K562 (cell line): ENCODE data around the gene CLN5. TPM values are rescaled to one million over a fixed set of nuclear protein-coding genes. Genes with fewer than 3 reads are reported as not detected.

Experiments
- ATAC-seq: fragments of 200-7000 bp; cut with Tn5 transposase; 3 replicates; pipeline ENCODE4 v1.9.1; 2020; ENCODE audit warnings: moderate library complexity
- BruUV-seq: library from RNA; stranded (reverse); fragments of 400-500 nt; replicated peaks from 2 replicates; lab custom pipeline; 2021; lab: Mats Ljungman, UMichigan
- CTCF ChIA-PET: fragments of 300-600 bp; formaldehyde crosslinking; extraction: SDS; loops from one replicate; lab custom pipeline; 2021; ENCODE audit warnings: low intra/inter-chr PET ratio; lab: Yijun Ruan, JAX
- POLR2A ChIA-PET: fragments of 300-600, 350-650 bp; sonication (Branson Sonifier 250); formaldehyde crosslinking; extraction: SDS; loops from one replicate; lab custom pipeline; 2021; ENCODE audit warnings: antibody characterized with exemption, inconsistent platforms; lab: Yijun Ruan, JAX
- DNase-seq, 4 experiments: peaks; one replicate each; pipeline versions ENCODE4 v3.0.0 to v3.0.0-alpha.2; 2011 to 2018; ENCODE audit warnings: low spot score in 3 of 4, mixed read lengths in 3 of 4; ENCODE audit errors: extremely low read depth in 1 of 4
- FAIRE-seq: peaks from 2 replicates; lab custom pipeline; 2011; peaks lifted over from hg19 to GRCh38; lab: Jason Lieb, UNC
- H2AFZ ChIP-seq: 2 replicates; pipeline ENCODE4 v1.6.0; 2011; ENCODE audit warnings: low read depth, low read length, control low read depth, inconsistent platforms
- H3K27ac ChIP-seq: fragments of 200-600 bp; 3 replicates; pipeline ENCODE4 v1.8.0; 2011; ENCODE audit warnings: low read depth, mild to moderate bottlenecking, control low read depth, inconsistent platforms, low read length, moderate library complexity, mixed read lengths; ENCODE audit errors: extremely low read depth
- H3K27me3 ChIP-seq, 2 experiments: fragments of 300-600 bp in 1 of 2; 2 replicates in 1 of 2; 3 replicates in 1 of 2; pipeline versions ENCODE4 v1.6.0 to v1.8.0; 2011; ENCODE audit warnings: inconsistent platforms in 2 of 2, low read length in 2 of 2, mild to moderate bottlenecking in 1 of 2, mixed read lengths in 1 of 2, moderate library complexity in 1 of 2; ENCODE audit not compliant: control insufficient read depth in 2 of 2, insufficient read depth in 2 of 2
- H3K36me3 ChIP-seq: fragments of 300-600 bp; 3 replicates; pipeline ENCODE4 v1.8.0; 2011; ENCODE audit warnings: mild to moderate bottlenecking, low read length, inconsistent platforms; ENCODE audit not compliant: control insufficient read depth, insufficient read depth
- H3K4me1 ChIP-seq, 2 experiments: fragments of 200-600 bp in 1 of 2; replicated peaks in 1 of 2; 2 replicates in 1 of 2; 3 replicates in 1 of 2; pipeline versions ENCODE4 v1.5.1 to v1.8.0; 2011; ENCODE audit warnings: inconsistent platforms in 2 of 2, low read length in 2 of 2, mild to moderate bottlenecking in 1 of 2, mixed read lengths in 1 of 2, moderate library complexity in 1 of 2; ENCODE audit not compliant: control insufficient read depth in 2 of 2, insufficient read depth in 2 of 2
- H3K4me2 ChIP-seq: 2 replicates; pipeline ENCODE4 v1.6.1; 2011; ENCODE audit warnings: low read length, control low read depth, inconsistent platforms, mixed read lengths; ENCODE audit not compliant: insufficient read depth
- H3K4me3 ChIP-seq: fragments of 200-600 bp; sonication (generic), shearing (Covaris generic); 2 replicates; pipeline ENCODE4 v1.5.1; 2016; ENCODE audit warnings: control low read depth, inconsistent platforms
- H3K79me2 ChIP-seq: fragments of 200-600 bp; 3 replicates; pipeline ENCODE4 v1.8.0; 2011; ENCODE audit warnings: low read length, inconsistent platforms; ENCODE audit not compliant: control insufficient read depth, insufficient read depth
- H3K9ac ChIP-seq, 2 experiments: 2 replicates each; pipeline versions ENCODE4 v1.6.0 to v1.6.1; 2011; ENCODE audit warnings: low read depth in 2 of 2, low read length in 2 of 2, control low read depth in 1 of 2, inconsistent platforms in 1 of 2, mild to moderate bottlenecking in 1 of 2, mixed read lengths in 1 of 2; ENCODE audit not compliant: insufficient read depth in 1 of 2
- H3K9me1 ChIP-seq: one replicate; pipeline ENCODE4 v1.6.0; 2011; ENCODE audit warnings: inconsistent platforms, mild to moderate bottlenecking, low read length, moderate library complexity; ENCODE audit not compliant: control insufficient read depth, insufficient read depth
- H3K9me3 ChIP-seq: replicated peaks from 2 replicates; pipeline ENCODE4 v1.5.1; 2011; ENCODE audit warnings: low read depth, low read length, inconsistent platforms; ENCODE audit not compliant: control insufficient read depth, insufficient read depth
- H4K20me1 ChIP-seq: replicated peaks from 2 replicates; pipeline ENCODE4 v1.6.1; 2011; ENCODE audit warnings: low read length, inconsistent platforms, mixed read lengths; ENCODE audit not compliant: control insufficient read depth, insufficient read depth
- ATF3 ChIP-seq, 2 experiments: fragments of 450-650 bp in 1 of 2; sonication (generic) in 1 of 2; formaldehyde crosslinking in 1 of 2; IDR thresholded peaks in 1 of 2; conservative IDR thresholded peaks in 1 of 2; 2 replicates each; pipeline versions ENCODE4 v1.6.1 to v1.8.1; 2016 to 2023; ENCODE audit warnings: mild to moderate bottlenecking in 2 of 2, moderate library complexity in 2 of 2, inconsistent platforms in 1 of 2, missing genetic modification reagents in 1 of 2
- ELF2 ChIP-seq: fragments of 250-450 bp; sonication (Bioruptor Pico); IDR thresholded peaks from 2 replicates; pipeline ENCODE4 v1.5.0; 2021; ENCODE audit warnings: mild to moderate bottlenecking
- IRF1 ChIP-seq: sonication (generic); formaldehyde crosslinking; IDR thresholded peaks from 2 replicates; pipeline ENCODE4 v1.8.0; 2022; ENCODE audit warnings: missing genetic modification reagents, mild to moderate bottlenecking, borderline replicate concordance
- JUND ChIP-seq, 2 experiments: IDR thresholded peaks; 2 replicates in 1 of 2; 3 replicates in 1 of 2; pipeline ENCODE4 v1.6.1; 2011; ENCODE audit warnings: borderline replicate concordance in 2 of 2, low read depth in 2 of 2, low read length in 2 of 2, improper control_type of control experiment in 1 of 2, missing biosample characterization in 1 of 2, missing genetic modification characterization in 1 of 2, missing genetic modification reagents in 1 of 2
- MYBL2 ChIP-seq, 2 experiments: fragments of 450-650 bp in 1 of 2; sonication (generic) in 1 of 2; formaldehyde crosslinking in 1 of 2; IDR thresholded peaks; 2 replicates each; pipeline versions ENCODE4 v1.6.1 to v1.8.1; 2017 to 2022; ENCODE audit warnings: borderline replicate concordance in 1 of 2, inconsistent platforms in 1 of 2, low read depth in 1 of 2, mild to moderate bottlenecking in 1 of 2, missing genetic modification reagents in 1 of 2, moderate library complexity in 1 of 2
- NCOA4 ChIP-seq: fragments of 450-650 bp; IDR thresholded peaks from 2 replicates; pipeline ENCODE4 v1.6.1; 2018; ENCODE audit warnings: mild to moderate bottlenecking; ENCODE audit not compliant: partially characterized antibody
- SAP30 ChIP-seq: fragments of 200-600 bp; sonication (generic); IDR thresholded peaks from 2 replicates; pipeline ENCODE4 v1.6.1; 2012; ENCODE audit warnings: borderline replicate concordance, low read depth, mild to moderate bottlenecking, moderate library complexity, low read length, control low read depth, inconsistent platforms; ENCODE audit not compliant: insufficient read depth, poor library complexity, severe bottlenecking
- SP1 ChIP-seq: sonication (generic); formaldehyde crosslinking; IDR thresholded peaks from 2 replicates; pipeline ENCODE4 v1.8.1; 2022; ENCODE audit warnings: mild to moderate bottlenecking, missing genetic modification reagents
- WGBS: fragments of 100-300 bp; shearing (Covaris generic); methylation state at CpG from one replicate; pipeline ENCODE4 v1.1.6; 2016; ENCODE audit warnings: low coverage, mixed read lengths; ENCODE audit not compliant: insufficient coverage; ENCODE audit errors: missing lambda C conversion rate; 5-methylcytosine and 5-hydroxymethylcytosine counted together
- in situ Hi-C: fragments of 300-500 bp; cut with MboI; formaldehyde crosslinking; loops from 4 replicates; pipeline ENCODE4 v1.15.0; 2018; ENCODE audit warnings: inconsistent platforms, mixed read lengths
- intact Hi-C: fragments of 100-400 bp; cut with micrococcal nuclease; formaldehyde crosslinking; loops from 2 replicates; pipeline ENCODE4 v1.14.2; 2022
- polyA plus RNA-seq, 8 experiments: library from polyadenylated mRNA; depleted of rRNA in 4 of 8; stranded (reverse) in 5 of 8; unstranded in 3 of 8; fragments of >200 nt; fragmentation: Nextera tagmentation in 2 of 8; fragmentation: Illumina TruSeq in 1 of 8; extraction: Ambion mirVana in 2 of 8; extraction: Trizol in 1 of 8; gene quantifications; 2 replicates each; pipeline versions ENCODE4 v1.2.1 to v1.2.3, GENCODE V29; 2011 to 2014; ENCODE audit warnings: inconsistent platforms in 1 of 8, missing spikeins in 1 of 8
- total RNA-seq, 7 experiments: library from RNA; depleted of rRNA in 6 of 7; stranded (reverse); fragments of >200 nt in 6 of 7; fragmentation: Illumina TruSeq in 2 of 7; extraction: Trizol in 2 of 7; gene quantifications; 2 replicates each; pipeline versions ENCODE4 v1.2.1 to v1.2.3, GENCODE V29; 2011 to 2021; ENCODE audit warnings: low replicate concordance in 1 of 7
- TF ChIP-seq, protein P1 (sequence below), 2 experiments: fragments of 450-650 bp in 1 of 2; sonication (generic) in 1 of 2; formaldehyde crosslinking; conservative IDR thresholded peaks; 2 replicates each; pipeline versions ENCODE4 v1.4.0 to v1.8.1; 2020 to 2022; ENCODE audit warnings: mild to moderate bottlenecking in 1 of 2, missing genetic modification reagents in 1 of 2

CLN5 gene
- total and polyA plus RNA-seq, 9 of the 15 experiments (the other 6 are each of a cell fraction or from before 2014, with no cell fraction given) = 4.6 to 11.5 (median 7.2) TPM

- TF ChIP-seq SP1 (CRISPR knock-in tag) = no peak
- TF ChIP-seq, all 486 proteins: peak for 0
- Histone ChIP-seq H3K4me1 (no peaks in the 10 kb centered on the region; a peak in 1 of 5 replicates), H3K79me2 (no peaks in the 10 kb centered on the region), H3K27me3 (peaks cover 0 to 23% of the 10 kb centered on the region in 2 experiments; a peak in 2 of 5 replicates), H3K9me3 (no peaks in the 10 kb centered on the region), H3K27ac (no peak overlapping the region), H3K36me3 (no peaks in the 10 kb centered on the region), H2AFZ (no peak overlapping the region), H3K4me2 (no peak overlapping the region), H3K9me1 (no peaks in the 10 kb centered on the region), H3K9ac (no peak overlapping the region), H3K4me3 (no peak overlapping the region), H4K20me1 (no peaks in the 10 kb centered on the region)
- ChIA-PET POLR2A (no interaction called here), CTCF (no interaction called here)
- intact Hi-C loops = no loop called here
- no peak for ATAC-seq
- no peak for DNase-seq
- BruUV-seq = no TSS peak
- no peak for FAIRE-seq
- WGBS = 3% methylated on average over 3 of the region's 3 CpGs
- in situ Hi-C loops = no loop called here
Observed at GRCh38 chr13:76974618-76974975, 17.3 kb upstream of the CLN5 start.

GRCh38 chr13:76975863-76976262, 16.0 kb upstream of the CLN5 start:
- H3K4me3 ChIP-seq = no peak overlapping the region
- no peaks in the 10 kb centered on the region for H3K36me3 ChIP-seq
- no peaks in the 10 kb centered on the region for H3K9me3 ChIP-seq
- WGBS = 6% methylated on average over 6 of the region's 6 CpGs
- ChIA-PET POLR2A (no interaction called here), CTCF (no interaction called here)
- H2AFZ ChIP-seq = no peak overlapping the region
- H3K9me1 ChIP-seq = no peaks in the 10 kb centered on the region
- no peaks in the 10 kb centered on the region for H3K79me2 ChIP-seq
- H3K4me1 ChIP-seq = peaks cover 0 to 4% of the 10 kb centered on the region in 2 experiments; a peak in 2 of 5 replicates
- ATAC-seq = no peak
- no peak for DNase-seq
- no peak overlapping the region for H3K9ac ChIP-seq
- no TSS peak for BruUV-seq
- peaks cover 0 to 23% of the 10 kb centered on the region in 2 experiments; a peak in 2 of 5 replicates for H3K27me3 ChIP-seq
- no peak for FAIRE-seq
- no peak overlapping the region for H3K27ac ChIP-seq
- no peaks in the 10 kb centered on the region for H4K20me1 ChIP-seq
- in situ Hi-C loops (no loop called here), intact Hi-C loops (no loop called here)
- H3K4me2 ChIP-seq = no peak overlapping the region
- TF ChIP-seq ATF3 (IDR thresholded peaks at IDR 0.05) = no peak
- no peak for TF ChIP-seq ATF3 (CRISPR knock-in tag; conservative IDR thresholded peaks at IDR 0.05)
- TF ChIP-seq NCOA4 = no peak
- no peak for TF ChIP-seq IRF1 (CRISPR knock-in tag)
- TF ChIP-seq MYBL2 (IDR thresholded peaks at IDR 0.05; ENCODE audit: low read depth) = no peak
- no peak for TF ChIP-seq MYBL2 (CRISPR knock-in tag; IDR thresholded peaks at IDR 0.05; ENCODE audit: borderline replicate concordance)
- TF ChIP-seq, protein P1, sequence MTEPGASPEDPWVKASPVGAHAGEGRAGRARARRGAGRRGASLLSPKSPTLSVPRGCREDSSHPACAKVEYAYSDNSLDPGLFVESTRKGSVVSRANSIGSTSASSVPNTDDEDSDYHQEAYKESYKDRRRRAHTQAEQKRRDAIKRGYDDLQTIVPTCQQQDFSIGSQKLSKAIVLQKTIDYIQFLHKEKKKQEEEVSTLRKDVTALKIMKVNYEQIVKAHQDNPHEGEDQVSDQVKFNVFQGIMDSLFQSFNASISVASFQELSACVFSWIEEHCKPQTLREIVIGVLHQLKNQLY (CRISPR knock-in tag; conservative IDR thresholded peaks at IDR 0.05) = no peak
- TF ChIP-seq ELF2 (CRISPR knock-in tag) = no peak
- no peak for TF ChIP-seq SAP30
- TF ChIP-seq JUND (IDR thresholded peaks at IDR 0.05; ENCODE audit: borderline replicate concordance, low read depth, low read length) = no peak
- TF ChIP-seq JUND (tag; IDR thresholded peaks at IDR 0.05; ENCODE audit: borderline replicate concordance, low read depth, low read length) = no peak
